NCI-H1417 (cell line): ENCODE measurements around the gene AIRE.

Experiments used
- DNase-seq, 3 experiments: peaks; one replicate each; lab custom pipeline; 2025; lab: John Stamatoyannopoulos, UW

Gene AIRE

GRCh38 chr21:44291936-44292811, 6.5 kb downstream of the AIRE start:
- DNase-seq: no peak

- no peak for DNase-seq
Measured at GRCh38 chr21:44292812-44293195, 7.1 kb downstream of the AIRE start.

- DNase-seq: no peak
Measured at GRCh38 chr21:44293551-44294231, 8.0 kb downstream of the AIRE start.

- DNase-seq: peak in 2 of 3 experiments; percentile 14 to 45
Measured at GRCh38 chr21:44294391-44295162, 8.9 kb downstream of the AIRE start.

- peak in 2 of 3 experiments; percentile 50 to 73 for DNase-seq
Measured at GRCh38 chr21:44295163-44295573, 9.5 kb downstream of the AIRE start.

- no peak for DNase-seq
Measured at GRCh38 chr21:44295646-44296045, 10.0 kb downstream of the AIRE start.

- peak in 1 of 3 experiments; percentile 20 for DNase-seq
Measured at GRCh38 chr21:44296103-44296519, 10.4 kb downstream of the AIRE start.

GRCh38 chr21:44296916-44297315, 11.2 kb downstream of the AIRE start:
- peak in 1 of 3 experiments; percentile 9 for DNase-seq

GRCh38 chr21:44297525-44298290, 12.0 kb downstream of the AIRE start:
- DNase-seq: peak; percentile 70 to 88 (median 78)

- peak in 1 of 3 experiments; percentile 23 for DNase-seq
Measured at GRCh38 chr21:44298301-44298700, 12.6 kb downstream of the AIRE start.

- DNase-seq: no peak
Measured at GRCh38 chr21:44299085-44299457, 13.4 kb downstream of the AIRE start.

- DNase-seq: peak; percentile 63 to 84 (median 75)
Measured at GRCh38 chr21:44299458-44300261, 14.0 kb downstream of the AIRE start, which contains the start of gene PFKL. PFKL (plus strand) TSS chr21:44300053; CDS start chr21:44300106, 53 bp downstream.

- peak; percentile 46 to 66 (median 49) for DNase-seq
Measured at GRCh38 chr21:44300262-44300959, 14.7 kb downstream of the AIRE start.

- no peak for DNase-seq
Measured at GRCh38 chr21:44301141-44301540, 15.5 kb downstream of the AIRE start.

GRCh38 chr21:44301961-44302406, 16.3 kb downstream of the AIRE start:
- peak in 1 of 3 experiments; percentile 20 for DNase-seq

- peak in 2 of 3 experiments; percentile 12 to 30 for DNase-seq
Measured at GRCh38 chr21:44302573-44303401, 17.1 kb downstream of the AIRE start.

GRCh38 chr21:44303490-44303981, 17.9 kb downstream of the AIRE start:
- DNase-seq: no peak

GRCh38 chr21:44304011-44304616, 18.4 kb downstream of the AIRE start:
- DNase-seq: no peak
